Endothelial cell of umbilical vein (primary cell): Measurements from ENCODE around the gene SLC9A3. TPM values are rescaled to one million over a fixed set of nuclear protein-coding genes. Genes with fewer than 3 reads are reported as not detected.

Experiments used
- BruUV-seq: library from RNA; stranded (reverse); fragments of 400-500 nt; replicated peaks from 2 replicates; lab custom pipeline; 2021; lab: Mats Ljungman, UMichigan
- CTCF ChIA-PET: fragments of 300-600, 350-600 bp; sonication (Branson Sonifier 250); formaldehyde crosslinking; loops from one replicate; lab custom pipeline; 2021; ENCODE audit warnings: antibody characterized with exemption, inconsistent platforms; lab: Charles Lee
- POLR2A ChIA-PET: fragments of 300-600, 350-600 bp; sonication (Branson Sonifier 250); formaldehyde crosslinking; loops from one replicate; lab custom pipeline; 2021; ENCODE audit warnings: antibody characterized with exemption, inconsistent platforms; lab: Charles Lee
- DNase-seq: peaks from one replicate; pipeline ENCODE4 v3.0.0-alpha.2; 2011; ENCODE audit warnings: low read depth, low spot score
- FAIRE-seq: peaks from 2 replicates; lab custom pipeline; 2011; peaks lifted over from hg19 to GRCh38; lab: Jason Lieb, UNC
- H2AFZ ChIP-seq: 2 replicates; pipeline ENCODE4 v1.6.0; 2012; ENCODE audit warnings: low read depth, low read length, control low read depth, inconsistent platforms
- H3K27ac ChIP-seq: 2 replicates; pipeline ENCODE4 v1.5.1; 2011; ENCODE audit warnings: low read depth, mild to moderate bottlenecking, control low read depth, low read length, moderate library complexity; ENCODE audit not compliant: insufficient read depth
- H3K27me3 ChIP-seq, 2 experiments: 2 replicates each; pipeline versions ENCODE4 v1.6.0 to v1.6.1; 2011; ENCODE audit warnings: low read length in 2 of 2, mixed read lengths in 1 of 2; ENCODE audit not compliant: control insufficient read depth in 2 of 2, insufficient read depth in 2 of 2
- H3K36me3 ChIP-seq, 2 experiments: 2 replicates in 1 of 2; 3 replicates in 1 of 2; pipeline ENCODE4 v1.5.1; 2011; ENCODE audit warnings: low read length in 2 of 2, mild to moderate bottlenecking in 1 of 2, moderate library complexity in 1 of 2; ENCODE audit not compliant: control insufficient read depth in 2 of 2, insufficient read depth in 2 of 2; ENCODE audit errors: extremely low read depth in 1 of 2
- H3K4me1 ChIP-seq: 3 replicates; pipeline ENCODE4 v1.5.1; 2011; ENCODE audit warnings: mild to moderate bottlenecking, low read length; ENCODE audit not compliant: control insufficient read depth, insufficient read depth; ENCODE audit errors: extremely low read depth
- H3K4me2 ChIP-seq: 2 replicates; pipeline ENCODE4 v1.6.1; 2011; ENCODE audit warnings: low read length, control low read depth, mixed read lengths; ENCODE audit not compliant: insufficient read depth
- H3K4me3 ChIP-seq, 3 experiments: fragments of 200-600 bp in 1 of 3; sonication (generic), shearing (Covaris generic) in 1 of 3; replicated peaks in 1 of 3; 2 replicates each; pipeline ENCODE4 v1.5.1; 2011 to 2016; ENCODE audit warnings: control low read depth in 3 of 3, low read length in 3 of 3, mild to moderate bottlenecking in 2 of 3, inconsistent platforms in 1 of 3, low read depth in 1 of 3, moderate library complexity in 1 of 3; ENCODE audit not compliant: insufficient read depth in 1 of 3
- H3K79me2 ChIP-seq: 2 replicates; pipeline ENCODE4 v1.6.0; 2012; ENCODE audit warnings: low read length, inconsistent platforms; ENCODE audit not compliant: control insufficient read depth, insufficient read depth
- H3K9ac ChIP-seq: replicated peaks from 2 replicates; pipeline ENCODE3; 2011; ENCODE audit warnings: low read length, control low read depth; ENCODE audit not compliant: insufficient read depth; ENCODE audit errors: extremely low read depth
- H3K9me1 ChIP-seq: replicated peaks from 3 replicates; pipeline ENCODE4 v1.6.0; 2011; ENCODE audit warnings: mild to moderate bottlenecking, low read length; ENCODE audit not compliant: control insufficient read depth, insufficient read depth; ENCODE audit errors: extremely low read depth
- H3K9me3 ChIP-seq: replicated peaks from 2 replicates; pipeline ENCODE4 v1.5.1; 2012; ENCODE audit warnings: low read length, inconsistent platforms; ENCODE audit not compliant: control insufficient read depth, insufficient read depth
- H4K20me1 ChIP-seq: replicated peaks from 2 replicates; pipeline ENCODE3; 2011; ENCODE audit warnings: mild to moderate bottlenecking, low read length; ENCODE audit not compliant: control insufficient read depth, insufficient read depth; ENCODE audit errors: extremely low read depth
- EZH2 ChIP-seq: IDR thresholded peaks from 2 replicates; pipeline ENCODE4 v1.6.1; 2012; ENCODE audit warnings: borderline replicate concordance, low read depth, mild to moderate bottlenecking, moderate library complexity, low read length, inconsistent platforms; ENCODE audit not compliant: severe bottlenecking
- FOS ChIP-seq: IDR thresholded peaks from 2 replicates; pipeline ENCODE4 v1.6.1; 2011; ENCODE audit warnings: mild to moderate bottlenecking, low read length, moderate library complexity, borderline replicate concordance; ENCODE audit not compliant: insufficient read depth
- GATA2 ChIP-seq: IDR thresholded peaks from 2 replicates; pipeline ENCODE4 v1.7.0; 2011; ENCODE audit warnings: low read depth, mild to moderate bottlenecking, moderate library complexity, mixed read lengths, low read length; ENCODE audit not compliant: insufficient read length, insufficient read depth
- JUN ChIP-seq: IDR thresholded peaks from 2 replicates; pipeline ENCODE4 v1.6.1; 2011; ENCODE audit warnings: borderline replicate concordance, low read depth; ENCODE audit not compliant: insufficient read length, insufficient read depth
- MYC ChIP-seq: IDR thresholded peaks from one replicate; pipeline ENCODE4 v1.6.1; 2011; ENCODE audit warnings: mild to moderate bottlenecking, low read depth, low read length
- POLR2A ChIP-seq: IDR thresholded peaks from 2 replicates; pipeline ENCODE4 v1.6.1; 2012; ENCODE audit warnings: low read depth, mild to moderate bottlenecking, control low read depth, low read length
- POLR2AphosphoS5 ChIP-seq: IDR thresholded peaks from 2 replicates; pipeline ENCODE4 v1.6.1; 2012; ENCODE audit warnings: low read depth, mild to moderate bottlenecking, control low read depth, low read length, moderate library complexity; ENCODE audit not compliant: insufficient read depth
- dilution Hi-C: fragments of 300-500 bp; cut with MboI; formaldehyde crosslinking; loops from one replicate; pipeline ENCODE4 v1.15.0; 2019; ENCODE audit warnings: low sequenced_read_pairs; ENCODE audit not compliant: extremely low pct_ligation_motif_present
- intact Hi-C: fragments of 100-400 bp; cut with micrococcal nuclease; formaldehyde crosslinking; loops from one replicate; pipeline ENCODE4 v1.10.0; 2022
- polyA plus RNA-seq, 4 experiments: library from polyadenylated mRNA; depleted of rRNA in 3 of 4; stranded (reverse) in 3 of 4; unstranded in 1 of 4; fragments of >200 nt; gene quantifications; 2 replicates each; pipeline versions ENCODE4 v1.2.1 to v1.2.3, GENCODE V29; 2011 to 2012; ENCODE audit warnings: missing spikeins in 1 of 4
- total RNA-seq: library from RNA; stranded (reverse); gene quantifications from 2 replicates; pipeline ENCODE4 v1.2.3, GENCODE V29; 2021
- TF ChIP-seq, protein P1 (sequence below), 2 donors: IDR thresholded peaks; 1 replicate in 1 of 2; 2 replicates in 1 of 2; pipeline ENCODE4 v1.5.1; 2011; ENCODE audit warnings: low read length in 2 of 2, mild to moderate bottlenecking in 2 of 2, moderate library complexity in 2 of 2, control low read depth in 1 of 2, inconsistent platforms in 1 of 2, low read depth in 1 of 2; ENCODE audit not compliant: insufficient read depth in 1 of 2; ENCODE audit errors: extremely low read depth in 1 of 2
- TF ChIP-seq, protein P2 (sequence below): IDR thresholded peaks from 2 replicates; pipeline ENCODE4 v1.6.1; 2011; ENCODE audit not compliant: insufficient read depth, insufficient read length

SLC9A3 gene
- total and polyA plus RNA-seq, 2 donors (not counting 3 experiments of a cell fraction or from before 2014, with no cell fraction given) = 0.79 to 0.82 TPM

DNA sequence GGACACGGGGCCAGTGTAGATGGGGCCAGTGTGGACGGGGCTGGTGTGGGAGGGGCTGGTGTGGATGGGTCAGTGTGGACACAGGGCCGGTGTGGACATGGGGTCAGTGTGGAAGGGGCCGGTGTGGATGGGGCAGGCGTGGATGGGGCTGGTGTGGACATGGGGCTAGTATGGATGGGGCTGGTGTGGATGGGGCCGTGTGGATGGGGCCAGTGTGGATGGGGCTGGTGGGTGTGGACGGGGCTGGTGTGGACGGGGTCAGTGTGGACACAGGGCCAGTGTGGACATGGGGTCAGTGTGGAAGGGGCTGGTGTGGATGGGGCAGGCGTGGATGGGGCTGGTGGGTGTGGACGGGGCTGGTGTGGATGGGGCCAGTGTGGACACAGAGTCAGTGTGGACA is 23.8 kb downstream of the SLC9A3 start:
- no peak overlapping the region for H3K27ac ChIP-seq
- ChIA-PET POLR2A (no interaction called here), CTCF (no interaction called here)
- H3K9me1 ChIP-seq = no peaks in the 10 kb centered on the region
- no peaks in the 10 kb centered on the region for H3K79me2 ChIP-seq
- H2AFZ ChIP-seq = no peak overlapping the region
- H3K9me3 ChIP-seq = no peaks in the 10 kb centered on the region
- H3K4me2 ChIP-seq = no peak overlapping the region
- H3K4me1 ChIP-seq = no peaks in the 10 kb centered on the region
- no peak for FAIRE-seq
- no peak for DNase-seq
- dilution Hi-C loops = no loop called here
- no peak overlapping the region for H3K9ac ChIP-seq
- intact Hi-C loops = loop anchor here (1.0 kb wide), 1 partner anchor 14 kb away; no protein-coding TSS in a partner anchor
- no peak overlapping the region for H3K4me3 ChIP-seq
- BruUV-seq = no TSS peak
- H3K27me3 ChIP-seq = peaks cover 0 to 3% of the 10 kb centered on the region in 2 experiments
- TF ChIP-seq MYC = no peak
- TF ChIP-seq, protein P1, sequence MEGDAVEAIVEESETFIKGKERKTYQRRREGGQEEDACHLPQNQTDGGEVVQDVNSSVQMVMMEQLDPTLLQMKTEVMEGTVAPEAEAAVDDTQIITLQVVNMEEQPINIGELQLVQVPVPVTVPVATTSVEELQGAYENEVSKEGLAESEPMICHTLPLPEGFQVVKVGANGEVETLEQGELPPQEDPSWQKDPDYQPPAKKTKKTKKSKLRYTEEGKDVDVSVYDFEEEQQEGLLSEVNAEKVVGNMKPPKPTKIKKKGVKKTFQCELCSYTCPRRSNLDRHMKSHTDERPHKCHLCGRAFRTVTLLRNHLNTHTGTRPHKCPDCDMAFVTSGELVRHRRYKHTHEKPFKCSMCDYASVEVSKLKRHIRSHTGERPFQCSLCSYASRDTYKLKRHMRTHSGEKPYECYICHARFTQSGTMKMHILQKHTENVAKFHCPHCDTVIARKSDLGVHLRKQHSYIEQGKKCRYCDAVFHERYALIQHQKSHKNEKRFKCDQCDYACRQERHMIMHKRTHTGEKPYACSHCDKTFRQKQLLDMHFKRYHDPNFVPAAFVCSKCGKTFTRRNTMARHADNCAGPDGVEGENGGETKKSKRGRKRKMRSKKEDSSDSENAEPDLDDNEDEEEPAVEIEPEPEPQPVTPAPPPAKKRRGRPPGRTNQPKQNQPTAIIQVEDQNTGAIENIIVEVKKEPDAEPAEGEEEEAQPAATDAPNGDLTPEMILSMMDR (IDR thresholded peaks at IDR 0.05; ENCODE audit: extremely low read depth in 1 of 2, insufficient read depth in 1 of 2, low read depth in 1 of 2, low read length in 2 of 2) = no peak
- no peaks in the 10 kb centered on the region for H3K36me3 ChIP-seq
- no peaks in the 10 kb centered on the region for H4K20me1 ChIP-seq

DNA sequence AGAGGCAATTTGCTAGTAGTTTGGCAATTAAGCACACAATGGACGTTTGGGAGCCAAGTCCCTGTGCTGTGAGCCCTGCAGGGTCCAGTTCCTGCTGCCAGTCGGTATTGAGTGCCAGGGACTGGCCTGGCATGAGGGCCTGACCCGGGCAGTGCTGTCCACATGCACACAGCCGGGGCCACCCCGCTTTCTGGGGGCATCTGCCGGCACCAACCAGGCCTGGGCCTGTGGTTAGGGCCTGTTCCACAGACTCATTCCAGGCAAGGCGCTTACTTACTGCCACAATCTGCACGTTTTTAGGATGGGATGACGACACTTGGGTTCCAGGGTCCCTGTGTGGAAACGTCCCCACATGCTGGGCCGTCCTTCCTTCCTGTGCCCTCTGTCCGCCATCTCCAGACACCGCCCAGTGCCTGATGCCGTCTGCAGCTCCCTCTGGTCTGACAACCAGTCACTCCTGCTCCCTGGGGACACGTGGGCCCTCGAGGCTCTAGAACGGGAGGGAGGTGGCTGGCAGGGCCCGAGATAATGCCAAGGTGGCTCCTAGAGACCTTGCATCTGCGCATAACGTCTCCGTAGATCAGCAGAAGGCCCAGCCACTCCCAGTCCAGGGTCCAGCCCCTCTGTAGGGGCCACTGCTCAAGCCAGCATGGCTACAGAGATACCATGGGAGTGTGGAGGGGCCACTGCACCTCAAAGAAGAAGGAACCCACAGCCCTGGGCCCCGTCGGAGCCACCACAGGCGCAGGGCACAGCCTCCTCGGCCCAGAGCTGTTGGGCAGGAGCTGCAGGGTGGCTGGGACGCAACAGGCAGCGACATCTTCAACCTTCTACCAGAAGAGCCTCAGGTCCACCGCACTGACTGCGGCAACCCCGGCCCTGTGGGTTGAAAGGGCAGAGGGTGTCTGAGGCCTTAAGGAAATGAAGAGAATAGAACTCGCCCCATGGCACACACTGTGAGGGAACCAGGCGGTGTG is 24.7 kb downstream of the SLC9A3 start:
- H3K27me3 ChIP-seq = peaks cover 0 to 3% of the 10 kb centered on the region in 2 experiments
- H2AFZ ChIP-seq = no peak overlapping the region
- no peaks in the 10 kb centered on the region for H3K36me3 ChIP-seq
- no peaks in the 10 kb centered on the region for H3K79me2 ChIP-seq
- H4K20me1 ChIP-seq = no peaks in the 10 kb centered on the region
- no peak overlapping the region for H3K4me3 ChIP-seq
- POLR2A ChIA-PET = no interaction called here
- no peaks in the 10 kb centered on the region for H3K9me1 ChIP-seq
- H3K4me2 ChIP-seq = no peak overlapping the region
- no peak overlapping the region for H3K9ac ChIP-seq
- FAIRE-seq (no peak), DNase-seq (no peak)
- CTCF ChIA-PET = no interaction called here
- no peak overlapping the region for H3K27ac ChIP-seq
- BruUV-seq = no TSS peak
- TF ChIP-seq POLR2A (no peak), POLR2AphosphoS5 (no peak), JUN (no peak), MYC (no peak), EZH2 (no peak), FOS (no peak), GATA2 (no peak)
- TF ChIP-seq, protein P2, sequence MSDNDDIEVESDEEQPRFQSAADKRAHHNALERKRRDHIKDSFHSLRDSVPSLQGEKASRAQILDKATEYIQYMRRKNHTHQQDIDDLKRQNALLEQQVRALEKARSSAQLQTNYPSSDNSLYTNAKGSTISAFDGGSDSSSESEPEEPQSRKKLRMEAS = no peak
- TF ChIP-seq, protein P1 (IDR thresholded peaks at IDR 0.05; ENCODE audit: extremely low read depth in 1 of 2, insufficient read depth in 1 of 2, low read depth in 1 of 2, low read length in 2 of 2) = no peak
- dilution Hi-C loops (no loop called here), intact Hi-C loops (loop anchor here (1.0 kb wide), 1 partner anchor 13 kb away; no protein-coding TSS in a partner anchor)
- no peaks in the 10 kb centered on the region for H3K4me1 ChIP-seq
- H3K9me3 ChIP-seq = no peaks in the 10 kb centered on the region
